ENCODE data around the gene ART5. TPM values are rescaled to one million over a fixed set of nuclear protein-coding genes. Genes with fewer than 3 reads are reported as not detected.
A peak's percentile ranks its signal among the peaks of the same experiment; 100 is the strongest.

ART5 gene
- total RNA-seq (2021) = 7.5 and 7.9 TPM in 2 replicates
- long read RNA-seq, transcript ART5-203 (4 exons, 1,504 nt) = major isoform, 15 of 34 reads
- long read RNA-seq, partial matches to known transcripts = 2 of 34 reads
- long read RNA-seq, other reads (novel, unspliced or antisense) = 17 of 34 reads

DNA sequence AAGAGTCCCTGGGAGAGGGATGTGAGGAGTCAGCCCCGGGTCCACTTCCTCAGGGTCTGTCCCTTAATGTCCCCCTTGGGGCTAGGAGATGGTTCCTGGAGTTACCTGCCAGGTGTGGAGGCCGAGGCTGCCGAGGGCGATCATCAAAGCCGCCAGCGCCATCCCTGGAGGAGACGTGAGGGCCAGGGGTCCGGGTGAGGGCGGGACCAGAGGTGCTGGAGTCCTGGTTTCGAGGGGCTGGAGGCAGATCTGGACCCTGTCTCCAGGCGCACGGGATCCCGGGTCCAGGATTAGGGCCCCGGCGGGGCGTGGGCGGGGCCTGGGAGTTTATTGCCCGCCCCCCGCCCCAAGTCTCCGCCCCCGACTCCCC, at the start of gene ART5:
ART5 (minus strand) TSS at position 292 of the 370 bp plus-strand sequence; CDS start at position 162, 130 bp downstream.
- Histone ChIP-seq H3K18ac (ENCODE audit: insufficient read length, low read depth, low read length) (peak within 1 kb of the TSS; percentile 80), H4K5ac (ENCODE audit: insufficient read length, low read depth, low read length) (no peak within 1 kb of the TSS), H3K4me1 (ENCODE audit: insufficient read depth, low read length) (no peaks in the 10 kb centered on the region), H3K14ac (ENCODE audit: insufficient read depth, low read length) (peak within 1 kb of the TSS; percentile 69), H3K4me2 (ENCODE audit: insufficient read depth, insufficient read length, low read length) (peak within 1 kb of the TSS; percentile 82), H4K8ac (replicated peaks; ENCODE audit: insufficient read length, low read depth, low read length) (no peak within 1 kb of the TSS), H3K56ac (ENCODE audit: insufficient read length, low read depth, low read length) (no peak within 1 kb of the TSS), H2BK15ac (ENCODE audit: low read depth, low read length) (no peak within 1 kb of the TSS), H2BK12ac (ENCODE audit: insufficient read length, low read depth, low read length) (no peak within 1 kb of the TSS), H3K23ac (ENCODE audit: insufficient read length, low read depth, low read length) (no peak within 1 kb of the TSS), H3K27ac (ENCODE audit: insufficient read length, low read depth, low read length) (peak within 1 kb of the TSS; percentile 1), H4K20me1 (ENCODE audit: control insufficient read depth, insufficient read depth, insufficient read length) (no peaks in the 10 kb centered on the region), H3K23me2 (ENCODE audit: insufficient read length, low read depth, low read length, poor library complexity, severe bottlenecking) (peaks cover 13% of the 10 kb centered on the region), H2BK20ac (ENCODE audit: low read depth, low read length, poor library complexity, severe bottlenecking) (no peak within 1 kb of the TSS), H3T11ph (ENCODE audit: low read length) (no peak within 1 kb of the TSS), H3K79me2 (ENCODE audit: insufficient read depth, low read length) (no peaks in the 10 kb centered on the region), H2BK120ac (ENCODE audit: low read depth, low read length, poor library complexity, severe bottlenecking) (no peak within 1 kb of the TSS), H3K79me1 (ENCODE audit: insufficient read depth, low read depth, low read length, poor library complexity, severe bottlenecking) (no peaks in the 10 kb centered on the region), H2AK5ac (ENCODE audit: insufficient read length, low read length) (no peak within 1 kb of the TSS), H4K91ac (ENCODE audit: insufficient read length, low read depth, low read length) (no peak within 1 kb of the TSS), H3K9me3 (ENCODE audit: control insufficient read depth, low read depth, low read length) (no peaks in the 10 kb centered on the region), H2BK5ac (ENCODE audit: insufficient read length, low read length) (no peak within 1 kb of the TSS), H2AFZ (ENCODE audit: low read length) (no peak within 1 kb of the TSS), H3K27me3 (ENCODE audit: insufficient read depth, low read length) (no peaks in the 10 kb centered on the region), H3K4ac (ENCODE audit: low read depth, low read length) (no peak within 1 kb of the TSS), H3K9ac (ENCODE audit: extremely low read depth, insufficient read length, low read length) (peak within 1 kb of the TSS; percentile 30)
- Mint-ChIP-seq H3K4me1 (peaks cover 9 to 13% of the 10 kb centered on the region in 2 experiments), H3K4me3 (peak within 1 kb of the TSS; percentile 73 to 91), H3K27me3 (ENCODE audit: low read depth) (peaks cover 28% of the 10 kb centered on the region), H3K9me3 (peaks cover 11 to 17% of the 10 kb centered on the region in 2 experiments), H3K36me3 (ENCODE audit: insufficient read depth in 1 of 3, low read depth in 3 of 3) (peaks cover 5 to 15% (median 7%) of the 10 kb centered on the region in 3 experiments; a peak in 6 of 7 replicates), H3K27ac (peak within 1 kb of the TSS; percentile 96 to 99 (median 99))
- no CpG with 5 or more reads among the region's 21 CpGs for WGBS (ENCODE audit: extremely low coverage, insufficient read length, low lambda C conversion rate)
- no peak for DNase-seq
- TF ChIP-seq, protein P1, sequence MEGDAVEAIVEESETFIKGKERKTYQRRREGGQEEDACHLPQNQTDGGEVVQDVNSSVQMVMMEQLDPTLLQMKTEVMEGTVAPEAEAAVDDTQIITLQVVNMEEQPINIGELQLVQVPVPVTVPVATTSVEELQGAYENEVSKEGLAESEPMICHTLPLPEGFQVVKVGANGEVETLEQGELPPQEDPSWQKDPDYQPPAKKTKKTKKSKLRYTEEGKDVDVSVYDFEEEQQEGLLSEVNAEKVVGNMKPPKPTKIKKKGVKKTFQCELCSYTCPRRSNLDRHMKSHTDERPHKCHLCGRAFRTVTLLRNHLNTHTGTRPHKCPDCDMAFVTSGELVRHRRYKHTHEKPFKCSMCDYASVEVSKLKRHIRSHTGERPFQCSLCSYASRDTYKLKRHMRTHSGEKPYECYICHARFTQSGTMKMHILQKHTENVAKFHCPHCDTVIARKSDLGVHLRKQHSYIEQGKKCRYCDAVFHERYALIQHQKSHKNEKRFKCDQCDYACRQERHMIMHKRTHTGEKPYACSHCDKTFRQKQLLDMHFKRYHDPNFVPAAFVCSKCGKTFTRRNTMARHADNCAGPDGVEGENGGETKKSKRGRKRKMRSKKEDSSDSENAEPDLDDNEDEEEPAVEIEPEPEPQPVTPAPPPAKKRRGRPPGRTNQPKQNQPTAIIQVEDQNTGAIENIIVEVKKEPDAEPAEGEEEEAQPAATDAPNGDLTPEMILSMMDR (conservative IDR thresholded peaks at IDR 0.05) = no peak

All from H9 (cell line).